ENCODE results near the gene PCDHGB1. TPM values are rescaled to one million over a fixed set of nuclear protein-coding genes. Genes with fewer than 3 reads are reported as not detected.
"Not testable (repeated sequence)": the region's sequence is repeated elsewhere in the genome, so short reads cannot be mapped to it uniquely, and the experiment has no call there.

PCDHGB1 gene
- total RNA-seq, 2 experiments from 2014 or later: not detected

GRCh38 chr5:141371572-141372475 lies 21.9 kb downstream of the PCDHGB1 start:
- H3K27ac Mint-ChIP-seq: no peak overlapping the region
- H3K27me3 Mint-ChIP-seq: peaks cover 65% of the 10 kb centered on the region
- H3K4me1 Mint-ChIP-seq (ENCODE audit: low read depth): peaks cover 2% of the 10 kb centered on the region
- no peak for TF ChIP-seq CTCF (IDR thresholded peaks at IDR 0.05)
- intact Hi-C loops (cut with micrococcal nuclease): no loop called here
- DNase-seq (no peak), ATAC-seq (no peak)
- H3K9me3 Mint-ChIP-seq: peaks cover 30% of the 10 kb centered on the region
- no peak overlapping the region for H3K4me3 Mint-ChIP-seq
- H3K36me3 Mint-ChIP-seq (ENCODE audit: low read depth): peaks cover 22% of the 10 kb centered on the region
- ChIA-PET POLR2A (no interaction called here), CTCF (interaction anchor here (1.0 to 3.5 kb wide), 6 partner anchors 35 to 193 kb away, joined by 5 to 23 read pairs (median 9); partner anchors contain the start of genes PCDHB9, PCDHGA10, PCDHGA12 and PCDHGB6)

GRCh38 chr5:141373673-141374317 lies 23.9 kb downstream of the PCDHGB1 start, which contains the start of gene PCDHGA6:
Gene PCDHGA6, plus strand, starts transcription at chr5:141373891. Its CDS starts 193 bp downstream, at chr5:141374084.
- Mint-ChIP-seq H3K9me3 (peaks cover 30% of the 10 kb centered on the region), H3K4me1 (ENCODE audit: low read depth) (peaks cover 2% of the 10 kb centered on the region), H3K27ac (no peak within 1 kb of the TSS), H3K27me3 (peaks cover 58% of the 10 kb centered on the region), H3K4me3 (peak within 1 kb of the TSS; percentile 39), H3K36me3 (ENCODE audit: low read depth) (peaks cover 24% of the 10 kb centered on the region)
- CTCF ChIA-PET: interaction anchor here (0.6 to 1.5 kb wide), 14 partner anchors 15 to 190 kb away, joined by 3 to 7 read pairs (median 3); partner anchors contain the start of genes PCDHGA10, PCDHGA11, PCDHGA12 and TAF7
- DNase-seq: no peak
- POLR2A ChIA-PET: no interaction called here
- ATAC-seq: no peak
- intact Hi-C loops (cut with micrococcal nuclease): no loop called here
- peak; percentile 25 for TF ChIP-seq CTCF (IDR thresholded peaks at IDR 0.05)

GRCh38 chr5:141374627-141375026 lies 24.7 kb downstream of the PCDHGB1 start:
- Mint-ChIP-seq H3K9me3 (peaks cover 30% of the 10 kb centered on the region), H3K4me3 (no peak overlapping the region), H3K27ac (no peak overlapping the region), H3K4me1 (ENCODE audit: low read depth) (peaks cover 2% of the 10 kb centered on the region), H3K36me3 (ENCODE audit: low read depth) (peaks cover 24% of the 10 kb centered on the region), H3K27me3 (peaks cover 60% of the 10 kb centered on the region)
- DNase-seq (no peak), ATAC-seq (no peak)
- intact Hi-C loops (cut with micrococcal nuclease): no loop called here
- CTCF ChIA-PET: interaction anchor here (0.9 to 1.5 kb wide), 12 partner anchors 15 to 189 kb away, joined by 3 to 7 read pairs (median 3); partner anchors contain the start of genes PCDHGA10, PCDHGA11, PCDHGA12 and TAF7
- POLR2A ChIA-PET: no interaction called here
- TF ChIP-seq CTCF (IDR thresholded peaks at IDR 0.05): no peak

GRCh38 chr5:141375444-141376155 lies 25.7 kb downstream of the PCDHGB1 start:
- DNase-seq; ATAC-seq; intact Hi-C loops (cut with micrococcal nuclease); H3K4me3 Mint-ChIP-seq; H3K4me1 Mint-ChIP-seq (ENCODE audit: low read depth); POLR2A ChIA-PET; H3K27ac Mint-ChIP-seq: not testable (repeated sequence)
- Mint-ChIP-seq H3K36me3 (ENCODE audit: low read depth) (peaks cover 24% of the 10 kb centered on the region), H3K9me3 (peaks cover 30% of the 10 kb centered on the region), H3K27me3 (peaks cover 55% of the 10 kb centered on the region)
- CTCF ChIA-PET: interaction anchor here (1.4 to 1.5 kb wide), 2 partner anchors 139 to 188 kb away, joined by 3 to 5 read pairs; no protein-coding TSS in a partner anchor

Data from activated CD8-positive, alpha-beta T cell treated with anti-CD3 and anti-CD28 coated beads for 36 hours (primary cell).